GM23338 (cell line): ENCODE measurements around the gene MAP2K6. TPM values are rescaled to one million over a fixed set of nuclear protein-coding genes. Genes with fewer than 3 reads are reported as not detected.

Experiments used
- ATAC-seq: fragments of 200-7000 bp; cut with Tn5 transposase; 3 replicates; pipeline ENCODE4 v1.9.1; 2020
- DNase-seq: peaks from one replicate; pipeline ENCODE4 v3.0.0-alpha.2; 2015; ENCODE audit warnings: low spot score
- H2AFZ ChIP-seq: fragments of 200-600 bp; sonication (generic); 2 replicates; pipeline ENCODE4 v1.8.0; 2016; ENCODE audit warnings: antibody characterized with exemption, mild to moderate bottlenecking, moderate library complexity
- H3F3A ChIP-seq: fragments of 200-600 bp; sonication (generic); replicated peaks from 2 replicates; pipeline ENCODE4 v1.8.0; 2017; ENCODE audit warnings: antibody characterized with exemption, mixed run types, low read depth
- H3K27ac ChIP-seq: fragments of 200-600 bp; sonication (generic); 2 replicates; pipeline ENCODE4 v1.6.1; 2016; ENCODE audit warnings: low read depth
- H3K27me3 ChIP-seq: fragments of 200-600 bp; sonication (generic); 2 replicates; pipeline ENCODE4 v1.8.0; 2016; ENCODE audit warnings: mild to moderate bottlenecking, mixed run types, moderate library complexity; ENCODE audit not compliant: insufficient read depth
- H3K36me3 ChIP-seq: fragments of 200-600 bp; sonication (generic); 2 replicates; pipeline ENCODE4 v1.8.0; 2016; ENCODE audit warnings: mild to moderate bottlenecking; ENCODE audit not compliant: insufficient read depth
- H3K4me1 ChIP-seq: fragments of 200-600 bp; sonication (generic); 2 replicates; pipeline ENCODE4 v1.8.0; 2016; ENCODE audit warnings: mild to moderate bottlenecking, moderate library complexity; ENCODE audit not compliant: insufficient read depth
- H3K4me2 ChIP-seq: fragments of 200-600 bp; sonication (generic); 2 replicates; pipeline ENCODE4 v1.7.1; 2017; ENCODE audit warnings: mixed run types
- H3K4me3 ChIP-seq: fragments of 200-600 bp; sonication (generic); 2 replicates; pipeline ENCODE4 v1.6.1; 2016; ENCODE audit warnings: mixed run types
- H3K79me2 ChIP-seq: fragments of 200-600 bp; sonication (generic); replicated peaks from 2 replicates; pipeline ENCODE4 v1.8.0; 2017; ENCODE audit warnings: mild to moderate bottlenecking; ENCODE audit not compliant: insufficient read depth
- H3K9me2 ChIP-seq: fragments of 200-600 bp; sonication (generic); 2 replicates; pipeline ENCODE4 v1.8.0; 2017; ENCODE audit not compliant: insufficient read depth
- H4K20me1 ChIP-seq: fragments of 200-600 bp; sonication (generic); replicated peaks from 2 replicates; pipeline ENCODE4 v1.8.0; 2017; ENCODE audit warnings: mild to moderate bottlenecking; ENCODE audit not compliant: insufficient read depth
- H3K27ac Mint-ChIP-seq: 2 replicates; pipeline ENCODE4 v1.8.0; 2020; ENCODE audit warnings: inconsistent platforms, mild to moderate bottlenecking, moderate library complexity, mixed read lengths
- H3K27me3 Mint-ChIP-seq: 3 replicates; pipeline ENCODE4 v1.8.0; 2022; ENCODE audit warnings: low read depth, mild to moderate bottlenecking, moderate library complexity, mixed read lengths, inconsistent platforms; ENCODE audit not compliant: insufficient read depth, poor library complexity
- H3K36me3 Mint-ChIP-seq: 3 replicates; pipeline ENCODE4 v1.8.0; 2021; ENCODE audit warnings: low read depth, mild to moderate bottlenecking, inconsistent platforms, moderate library complexity, mixed read lengths
- H3K4me1 Mint-ChIP-seq: 3 replicates; pipeline ENCODE4 v1.8.0; 2020; ENCODE audit warnings: mild to moderate bottlenecking, inconsistent platforms, mixed read lengths
- H3K4me3 Mint-ChIP-seq: 3 replicates; pipeline ENCODE4 v1.8.0; 2021; ENCODE audit warnings: moderate library complexity, mild to moderate bottlenecking, inconsistent platforms, mixed read lengths
- H3K9me3 Mint-ChIP-seq: 3 replicates; pipeline ENCODE4 v1.8.0; 2020; ENCODE audit warnings: moderate library complexity, mild to moderate bottlenecking, inconsistent platforms, mixed read lengths
- EZH2 ChIP-seq: fragments of 200-600 bp; sonication (generic); IDR thresholded peaks from one replicate; pipeline ENCODE4 v1.8.0; 2017; ENCODE audit warnings: antibody characterized with exemption, mild to moderate bottlenecking, low read depth; ENCODE audit not compliant: unreplicated experiment
- JUNB ChIP-seq: IDR thresholded peaks from one replicate; pipeline ENCODE4 v1.6.1; 2016; ENCODE audit warnings: antibody characterized with exemption; ENCODE audit not compliant: unreplicated experiment
- NANOG ChIP-seq: IDR thresholded peaks from 2 replicates; pipeline ENCODE4 v1.6.1; 2016; ENCODE audit warnings: antibody characterized with exemption, borderline replicate concordance
- STAT1 ChIP-seq: IDR thresholded peaks from one replicate; pipeline ENCODE4 v1.6.1; 2016; ENCODE audit warnings: antibody characterized with exemption; ENCODE audit not compliant: unreplicated experiment
- polyA plus RNA-seq: library from polyadenylated mRNA; unstranded; fragments of >200 nt; fragmentation: Nextera tagmentation; extraction: Ambion mirVana; gene quantifications from 2 replicates; pipeline ENCODE4 v1.2.1, GENCODE V29; 2016
- total RNA-seq: library from RNA; depleted of rRNA; stranded (reverse); fragments of >200 nt; shearing (Covaris generic); gene quantifications from 2 replicates; pipeline ENCODE4 v1.2.3, GENCODE V29; 2014
- TF ChIP-seq, protein P1 (sequence below): fragments of 250-450 bp; sonication (Bioruptor Pico); IDR thresholded peaks from 2 replicates; pipeline ENCODE4 v1.5.0; 2020; ENCODE audit warnings: mild to moderate bottlenecking, moderate library complexity
- TF ChIP-seq, protein P2 (sequence below): IDR thresholded peaks from 2 replicates; pipeline ENCODE4 v1.6.1; 2016; ENCODE audit warnings: antibody characterized with exemption
- TF ChIP-seq, protein P3 (sequence below), 2 experiments: fragments of 200-600 bp in 1 of 2; sonication (generic) in 1 of 2; conservative IDR thresholded peaks; 2 replicates each; pipeline versions ENCODE4 v1.5.1 to v1.6.1; 2016 to 2017; ENCODE audit warnings: antibody characterized with exemption in 2 of 2, low read depth in 2 of 2, mild to moderate bottlenecking in 2 of 2, moderate library complexity in 1 of 2

MAP2K6 gene
- total and polyA plus RNA-seq, 2 experiments from 2014 or later, result 26.3 to 31.1 TPM

DNA sequence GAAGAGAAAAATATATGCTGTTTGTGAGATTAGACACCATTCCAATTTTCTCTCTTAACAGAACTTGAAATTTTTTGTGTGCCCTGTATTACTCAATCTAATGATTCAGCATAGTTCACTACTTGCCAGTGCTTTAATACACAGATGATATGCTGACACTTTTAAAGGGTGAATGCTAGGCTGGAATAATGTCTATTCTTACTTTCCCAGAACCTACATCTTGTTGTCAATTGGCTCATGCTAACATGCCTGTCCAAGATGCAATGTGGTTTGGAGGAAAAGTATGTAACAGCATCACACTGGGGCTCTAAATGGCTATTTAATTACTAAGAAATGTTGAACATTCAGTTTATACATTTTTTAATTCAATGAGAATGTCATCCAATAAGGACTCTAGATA is 7.6 kb upstream of the MAP2K6 start (continued):
- TF ChIP-seq, protein P1, sequence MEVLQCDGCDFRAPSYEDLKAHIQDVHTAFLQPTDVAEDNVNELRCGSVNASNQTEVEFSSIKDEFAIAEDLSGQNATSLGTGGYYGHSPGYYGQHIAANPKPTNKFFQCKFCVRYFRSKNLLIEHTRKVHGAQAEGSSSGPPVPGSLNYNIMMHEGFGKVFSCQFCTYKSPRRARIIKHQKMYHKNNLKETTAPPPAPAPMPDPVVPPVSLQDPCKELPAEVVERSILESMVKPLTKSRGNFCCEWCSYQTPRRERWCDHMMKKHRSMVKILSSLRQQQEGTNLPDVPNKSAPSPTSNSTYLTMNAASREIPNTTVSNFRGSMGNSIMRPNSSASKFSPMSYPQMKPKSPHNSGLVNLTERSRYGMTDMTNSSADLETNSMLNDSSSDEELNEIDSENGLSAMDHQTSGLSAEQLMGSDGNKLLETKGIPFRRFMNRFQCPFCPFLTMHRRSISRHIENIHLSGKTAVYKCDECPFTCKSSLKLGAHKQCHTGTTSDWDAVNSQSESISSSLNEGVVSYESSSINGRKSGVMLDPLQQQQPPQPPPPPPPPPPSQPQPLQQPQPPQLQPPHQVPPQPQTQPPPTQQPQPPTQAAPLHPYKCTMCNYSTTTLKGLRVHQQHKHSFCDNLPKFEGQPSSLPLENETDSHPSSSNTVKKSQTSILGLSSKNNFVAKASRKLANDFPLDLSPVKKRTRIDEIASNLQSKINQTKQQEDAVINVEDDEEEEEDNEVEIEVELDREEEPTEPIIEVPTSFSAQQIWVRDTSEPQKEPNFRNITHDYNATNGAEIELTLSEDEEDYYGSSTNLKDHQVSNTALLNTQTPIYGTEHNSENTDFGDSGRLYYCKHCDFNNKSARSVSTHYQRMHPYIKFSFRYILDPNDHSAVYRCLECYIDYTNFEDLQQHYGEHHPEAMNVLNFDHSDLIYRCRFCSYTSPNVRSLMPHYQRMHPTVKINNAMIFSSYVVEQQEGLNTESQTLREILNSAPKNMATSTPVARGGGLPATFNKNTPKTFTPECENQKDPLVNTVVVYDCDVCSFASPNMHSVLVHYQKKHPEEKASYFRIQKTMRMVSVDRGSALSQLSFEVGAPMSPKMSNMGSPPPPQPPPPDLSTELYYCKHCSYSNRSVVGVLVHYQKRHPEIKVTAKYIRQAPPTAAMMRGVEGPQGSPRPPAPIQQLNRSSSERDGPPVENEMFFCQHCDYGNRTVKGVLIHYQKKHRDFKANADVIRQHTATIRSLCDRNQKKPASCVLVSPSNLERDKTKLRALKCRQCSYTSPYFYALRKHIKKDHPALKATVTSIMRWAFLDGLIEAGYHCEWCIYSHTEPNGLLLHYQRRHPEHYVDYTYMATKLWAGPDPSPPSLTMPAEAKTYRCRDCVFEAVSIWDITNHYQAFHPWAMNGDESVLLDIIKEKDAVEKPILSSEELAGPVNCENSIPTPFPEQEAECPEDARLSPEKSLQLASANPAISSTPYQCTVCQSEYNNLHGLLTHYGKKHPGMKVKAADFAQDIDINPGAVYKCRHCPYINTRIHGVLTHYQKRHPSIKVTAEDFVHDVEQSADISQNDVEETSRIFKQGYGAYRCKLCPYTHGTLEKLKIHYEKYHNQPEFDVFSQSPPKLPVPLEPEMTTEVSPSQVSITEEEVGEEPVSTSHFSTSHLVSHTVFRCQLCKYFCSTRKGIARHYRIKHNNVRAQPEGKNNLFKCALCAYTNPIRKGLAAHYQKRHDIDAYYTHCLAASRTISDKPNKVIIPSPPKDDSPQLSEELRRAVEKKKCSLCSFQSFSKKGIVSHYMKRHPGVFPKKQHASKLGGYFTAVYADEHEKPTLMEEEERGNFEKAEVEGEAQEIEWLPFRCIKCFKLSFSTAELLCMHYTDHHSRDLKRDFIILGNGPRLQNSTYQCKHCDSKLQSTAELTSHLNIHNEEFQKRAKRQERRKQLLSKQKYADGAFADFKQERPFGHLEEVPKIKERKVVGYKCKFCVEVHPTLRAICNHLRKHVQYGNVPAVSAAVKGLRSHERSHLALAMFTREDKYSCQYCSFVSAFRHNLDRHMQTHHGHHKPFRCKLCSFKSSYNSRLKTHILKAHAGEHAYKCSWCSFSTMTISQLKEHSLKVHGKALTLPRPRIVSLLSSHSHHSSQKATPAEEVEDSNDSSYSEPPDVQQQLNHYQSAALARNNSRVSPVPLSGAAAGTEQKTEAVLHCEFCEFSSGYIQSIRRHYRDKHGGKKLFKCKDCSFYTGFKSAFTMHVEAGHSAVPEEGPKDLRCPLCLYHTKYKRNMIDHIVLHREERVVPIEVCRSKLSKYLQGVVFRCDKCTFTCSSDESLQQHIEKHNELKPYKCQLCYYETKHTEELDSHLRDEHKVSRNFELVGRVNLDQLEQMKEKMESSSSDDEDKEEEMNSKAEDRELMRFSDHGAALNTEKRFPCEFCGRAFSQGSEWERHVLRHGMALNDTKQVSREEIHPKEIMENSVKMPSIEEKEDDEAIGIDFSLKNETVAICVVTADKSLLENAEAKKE (CRISPR knock-in tag), result no peak
- TF ChIP-seq STAT1, result no peak
- no peak for TF ChIP-seq NANOG
- TF ChIP-seq, protein P2, sequence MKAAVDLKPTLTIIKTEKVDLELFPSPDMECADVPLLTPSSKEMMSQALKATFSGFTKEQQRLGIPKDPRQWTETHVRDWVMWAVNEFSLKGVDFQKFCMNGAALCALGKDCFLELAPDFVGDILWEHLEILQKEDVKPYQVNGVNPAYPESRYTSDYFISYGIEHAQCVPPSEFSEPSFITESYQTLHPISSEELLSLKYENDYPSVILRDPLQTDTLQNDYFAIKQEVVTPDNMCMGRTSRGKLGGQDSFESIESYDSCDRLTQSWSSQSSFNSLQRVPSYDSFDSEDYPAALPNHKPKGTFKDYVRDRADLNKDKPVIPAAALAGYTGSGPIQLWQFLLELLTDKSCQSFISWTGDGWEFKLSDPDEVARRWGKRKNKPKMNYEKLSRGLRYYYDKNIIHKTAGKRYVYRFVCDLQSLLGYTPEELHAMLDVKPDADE, result no peak
- TF ChIP-seq, protein P3, sequence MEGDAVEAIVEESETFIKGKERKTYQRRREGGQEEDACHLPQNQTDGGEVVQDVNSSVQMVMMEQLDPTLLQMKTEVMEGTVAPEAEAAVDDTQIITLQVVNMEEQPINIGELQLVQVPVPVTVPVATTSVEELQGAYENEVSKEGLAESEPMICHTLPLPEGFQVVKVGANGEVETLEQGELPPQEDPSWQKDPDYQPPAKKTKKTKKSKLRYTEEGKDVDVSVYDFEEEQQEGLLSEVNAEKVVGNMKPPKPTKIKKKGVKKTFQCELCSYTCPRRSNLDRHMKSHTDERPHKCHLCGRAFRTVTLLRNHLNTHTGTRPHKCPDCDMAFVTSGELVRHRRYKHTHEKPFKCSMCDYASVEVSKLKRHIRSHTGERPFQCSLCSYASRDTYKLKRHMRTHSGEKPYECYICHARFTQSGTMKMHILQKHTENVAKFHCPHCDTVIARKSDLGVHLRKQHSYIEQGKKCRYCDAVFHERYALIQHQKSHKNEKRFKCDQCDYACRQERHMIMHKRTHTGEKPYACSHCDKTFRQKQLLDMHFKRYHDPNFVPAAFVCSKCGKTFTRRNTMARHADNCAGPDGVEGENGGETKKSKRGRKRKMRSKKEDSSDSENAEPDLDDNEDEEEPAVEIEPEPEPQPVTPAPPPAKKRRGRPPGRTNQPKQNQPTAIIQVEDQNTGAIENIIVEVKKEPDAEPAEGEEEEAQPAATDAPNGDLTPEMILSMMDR (conservative IDR thresholded peaks at IDR 0.05; ENCODE audit: low read depth in 2 of 2), result no peak
- TF ChIP-seq EZH2, result no peak

DNA sequence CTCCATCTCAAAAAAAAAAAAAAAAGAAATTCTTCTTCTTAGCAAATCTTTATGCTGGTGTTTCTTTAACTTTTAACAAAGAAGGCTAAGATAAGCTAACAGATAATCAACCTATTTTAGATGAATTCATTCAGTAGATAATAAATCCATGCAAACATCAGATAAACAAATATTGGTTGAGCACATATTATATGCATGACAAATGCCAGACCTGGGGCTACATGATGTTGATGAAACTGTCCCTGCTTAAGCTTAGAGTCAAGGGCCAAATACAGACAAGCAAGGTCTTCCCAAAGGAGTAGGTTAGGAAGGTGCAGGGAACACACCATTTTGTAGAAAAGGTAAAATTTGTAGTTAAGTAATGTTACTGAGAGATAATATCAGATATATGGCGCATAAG is 6.7 kb upstream of the MAP2K6 start:
- H3K4me3 Mint-ChIP-seq, result no peak overlapping the region
- Histone ChIP-seq H3K36me3 (no peaks in the 10 kb centered on the region), H3F3A (no peaks in the 10 kb centered on the region), H3K27me3 (no peaks in the 10 kb centered on the region), H3K4me3 (no peak overlapping the region), H3K4me2 (no peak overlapping the region), H3K79me2 (no peaks in the 10 kb centered on the region), H2AFZ (no peak overlapping the region), H3K4me1 (peaks cover 11% of the 10 kb centered on the region), H3K9me2 (no peaks in the 10 kb centered on the region), H4K20me1 (no peaks in the 10 kb centered on the region), H3K27ac (no peak overlapping the region)
- no peak overlapping the region for H3K27ac Mint-ChIP-seq
- DNase-seq (no peak), ATAC-seq (no peak)
- no peaks in the 10 kb centered on the region for H3K36me3 Mint-ChIP-seq
- H3K27me3 Mint-ChIP-seq, result peaks cover 4% of the 10 kb centered on the region
- peaks cover 11% of the 10 kb centered on the region for H3K4me1 Mint-ChIP-seq
- H3K9me3 Mint-ChIP-seq, result no peaks in the 10 kb centered on the region
- TF ChIP-seq EZH2 (no peak), JUNB (no peak), STAT1 (no peak)
- TF ChIP-seq, protein P1 (CRISPR knock-in tag), result no peak
